DND-41 (cell line): ENCODE data around the gene BNC2.

ENCODE experiments used
- ATAC-seq: fragments of 200-7000 bp; cut with Tn5 transposase; 3 replicates; pipeline ENCODE4 v1.9.1; 2021; ENCODE audit warnings: low read depth; ENCODE audit not compliant: insufficient read depth
- DNase-seq: peaks from one replicate; pipeline ENCODE4 v3.0.0-alpha.2; 2020
- H2AFZ ChIP-seq: 2 replicates; pipeline ENCODE4 v1.6.0; 2012; ENCODE audit warnings: low read depth, low read length
- H3K27ac ChIP-seq: 2 replicates; pipeline ENCODE4 v1.5.1; 2012; ENCODE audit warnings: low read length, inconsistent platforms
- H3K27me3 ChIP-seq: fragments of 200-600 bp; sonication (generic); 2 replicates; pipeline ENCODE4 v1.6.0; 2012; ENCODE audit warnings: low read length, mild to moderate bottlenecking, inconsistent platforms; ENCODE audit not compliant: insufficient read depth, poor library complexity
- H3K36me3 ChIP-seq: 2 replicates; pipeline ENCODE4 v1.5.1; 2012; ENCODE audit warnings: low read length, inconsistent platforms; ENCODE audit not compliant: insufficient read depth
- H3K4me1 ChIP-seq: 2 replicates; pipeline ENCODE4 v1.5.1; 2012; ENCODE audit warnings: mild to moderate bottlenecking, low read length; ENCODE audit not compliant: insufficient read depth
- H3K4me2 ChIP-seq: 2 replicates; pipeline ENCODE4 v1.6.0; 2012; ENCODE audit warnings: mild to moderate bottlenecking, moderate library complexity, low read length, inconsistent platforms; ENCODE audit not compliant: insufficient read depth
- H3K4me3 ChIP-seq, 2 experiments: fragments of 200-600 bp in 1 of 2; shearing (Covaris generic) in 1 of 2; 2 replicates each; pipeline ENCODE4 v1.5.1; 2012 to 2016; ENCODE audit warnings: inconsistent platforms in 2 of 2, low read length in 2 of 2, mild to moderate bottlenecking in 2 of 2, low read depth in 1 of 2, moderate library complexity in 1 of 2
- H3K79me2 ChIP-seq: 2 replicates; pipeline ENCODE4 v1.6.0; 2012; ENCODE audit warnings: low read length, inconsistent platforms; ENCODE audit not compliant: insufficient read depth
- H3K9ac ChIP-seq: 2 replicates; pipeline ENCODE4 v1.6.0; 2012; ENCODE audit warnings: low read depth, mild to moderate bottlenecking, inconsistent platforms, low read length, moderate library complexity
- H3K9me3 ChIP-seq: 2 replicates; pipeline ENCODE4 v1.5.1; 2012; ENCODE audit warnings: low read length, moderate library complexity, mild to moderate bottlenecking, inconsistent platforms; ENCODE audit not compliant: insufficient read depth, severe bottlenecking
- H4K20me1 ChIP-seq: 2 replicates; pipeline ENCODE4 v1.6.0; 2012; ENCODE audit warnings: low read length; ENCODE audit not compliant: insufficient read depth
- CTCF ChIP-seq: IDR thresholded peaks from 2 replicates; pipeline ENCODE4 v1.5.1; 2012; ENCODE audit warnings: borderline replicate concordance, low read length, moderate library complexity, mild to moderate bottlenecking; ENCODE audit not compliant: poor library complexity, severe bottlenecking; ENCODE audit errors: extremely low read depth
- EZH2 ChIP-seq: IDR thresholded peaks from 3 replicates; pipeline ENCODE4 v1.6.1; 2012; ENCODE audit warnings: borderline replicate concordance, low read depth, mild to moderate bottlenecking, moderate library complexity, low read length, inconsistent platforms; ENCODE audit not compliant: severe bottlenecking

Gene BNC2

GRCh38 chr9:16834817-16835216, 35.7 kb downstream of the BNC2 start:
- Histone ChIP-seq H3K4me3 (no peak overlapping the region), H2AFZ (no peak overlapping the region), H3K79me2 (no peaks in the 10 kb centered on the region), H3K4me2 (no peak overlapping the region), H4K20me1 (no peaks in the 10 kb centered on the region), H3K9ac (no peak overlapping the region), H3K27ac (no peak overlapping the region), H3K27me3 (no peaks in the 10 kb centered on the region), H3K4me1 (no peaks in the 10 kb centered on the region), H3K36me3 (no peaks in the 10 kb centered on the region), H3K9me3 (no peaks in the 10 kb centered on the region)
- TF ChIP-seq EZH2: no peak
- TF ChIP-seq CTCF: no peak
- ATAC-seq (no peak), DNase-seq (no peak)

- no peak overlapping the region for H3K4me3 ChIP-seq
- no peaks in the 10 kb centered on the region for H3K79me2 ChIP-seq
- H3K27ac ChIP-seq: no peak overlapping the region
- no peaks in the 10 kb centered on the region for H3K27me3 ChIP-seq
- no peak overlapping the region for H2AFZ ChIP-seq
- no peaks in the 10 kb centered on the region for H4K20me1 ChIP-seq
- H3K4me2 ChIP-seq: no peak overlapping the region
- ATAC-seq (no peak), DNase-seq (no peak)
- no peak overlapping the region for H3K9ac ChIP-seq
- no peaks in the 10 kb centered on the region for H3K4me1 ChIP-seq
- H3K9me3 ChIP-seq: no peaks in the 10 kb centered on the region
- TF ChIP-seq EZH2: no peak
- no peak for TF ChIP-seq CTCF
- H3K36me3 ChIP-seq: no peaks in the 10 kb centered on the region
Measured at GRCh38 chr9:16833296-16833835, 37.1 kb downstream of the BNC2 start.

GRCh38 chr9:16832101-16832500, 38.4 kb downstream of the BNC2 start:
- H3K27ac ChIP-seq: no peak overlapping the region
- H2AFZ ChIP-seq: no peak overlapping the region
- H3K4me2 ChIP-seq: no peak overlapping the region
- no peaks in the 10 kb centered on the region for H3K36me3 ChIP-seq
- TF ChIP-seq EZH2 (no peak), CTCF (no peak)
- ATAC-seq: no peak
- H3K9me3 ChIP-seq: no peaks in the 10 kb centered on the region
- DNase-seq: no peak
- no peak overlapping the region for H3K4me3 ChIP-seq
- H3K79me2 ChIP-seq: no peaks in the 10 kb centered on the region
- no peak overlapping the region for H3K9ac ChIP-seq
- H4K20me1 ChIP-seq: no peaks in the 10 kb centered on the region
- no peaks in the 10 kb centered on the region for H3K27me3 ChIP-seq
- no peaks in the 10 kb centered on the region for H3K4me1 ChIP-seq

DNA sequence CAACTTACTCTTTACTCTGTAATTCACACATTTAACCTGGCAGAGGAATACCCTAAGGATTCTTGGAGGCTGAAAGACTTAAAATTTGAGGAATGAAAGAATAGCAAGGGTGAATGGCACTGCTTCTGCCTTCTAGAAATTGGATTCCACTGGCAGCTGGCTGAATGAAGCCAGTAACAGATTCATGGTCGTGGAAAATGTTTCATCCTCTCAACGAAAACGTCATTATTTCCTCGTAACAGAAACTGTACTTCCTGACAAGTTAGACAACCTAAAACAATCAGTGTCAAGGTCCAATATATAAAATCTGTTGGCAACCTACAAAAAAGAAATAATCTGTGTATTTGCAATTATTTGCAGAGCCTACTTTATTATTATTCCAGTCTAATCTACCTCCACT, 39.7 kb downstream of the BNC2 start:
- no peak overlapping the region for H3K4me3 ChIP-seq
- DNase-seq: no peak
- H3K27me3 ChIP-seq: no peaks in the 10 kb centered on the region
- H3K36me3 ChIP-seq: no peaks in the 10 kb centered on the region
- no peaks in the 10 kb centered on the region for H3K9me3 ChIP-seq
- H3K4me1 ChIP-seq: no peaks in the 10 kb centered on the region
- no peak overlapping the region for H3K27ac ChIP-seq
- H2AFZ ChIP-seq: no peak overlapping the region
- no peaks in the 10 kb centered on the region for H4K20me1 ChIP-seq
- no peak overlapping the region for H3K4me2 ChIP-seq
- no peak overlapping the region for H3K9ac ChIP-seq
- no peak for ATAC-seq
- H3K79me2 ChIP-seq: no peaks in the 10 kb centered on the region
- TF ChIP-seq CTCF (no peak), EZH2 (no peak)
